Activated T-helper 9 cell treated with anti-CD3 and anti-CD28 coated beads, Interleukin-2, amount 50 U/mL, for 16 hours (primary cell): Measurements from ENCODE around the gene CD84.
"Not testable (repeated sequence)": the region's sequence is repeated elsewhere in the genome, so short reads cannot be mapped to it uniquely, and the experiment has no call there.

Source experiments
- DNase-seq: peaks from one replicate; pipeline ENCODE4 v3.0.0-alpha.2; 2020; ENCODE audit warnings: low read depth

Gene CD84

GRCh38 chr1:160575112-160575664, 4.1 kb downstream of the CD84 start:
- no peak for DNase-seq

- DNase-seq: no peak
These were observed 8.5 kb downstream of the CD84 start for GRCh38 chr1:160570840-160571239.

DNA sequence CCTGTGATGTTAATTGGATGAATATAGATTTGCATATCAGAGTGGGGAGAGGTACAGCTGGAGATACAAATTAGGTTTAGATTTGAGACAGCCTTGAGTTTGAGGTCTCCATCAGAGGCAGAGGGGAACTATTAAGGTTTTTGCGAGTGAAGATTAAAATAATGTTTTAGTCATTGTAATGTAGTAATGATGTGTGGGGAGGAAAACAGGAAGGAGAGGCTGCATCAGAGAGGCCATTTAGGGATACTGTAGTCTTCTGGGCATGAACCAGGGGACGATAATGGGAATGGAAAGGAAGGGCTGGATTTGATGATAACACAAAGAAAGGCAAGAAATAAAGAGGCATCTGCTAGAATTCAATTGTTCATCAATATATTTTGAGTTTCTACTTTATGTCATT, 9.5 kb downstream of the CD84 start:
- no peak for DNase-seq

GRCh38 chr1:160567858-160568682, 11.2 kb downstream of the CD84 start:
- DNase-seq: peak; percentile 42

GRCh38 chr1:160567341-160567740, 12.0 kb downstream of the CD84 start:
- no peak for DNase-seq

GRCh38 chr1:160565564-160565963, 13.7 kb downstream of the CD84 start:
- no peak for DNase-seq

DNA sequence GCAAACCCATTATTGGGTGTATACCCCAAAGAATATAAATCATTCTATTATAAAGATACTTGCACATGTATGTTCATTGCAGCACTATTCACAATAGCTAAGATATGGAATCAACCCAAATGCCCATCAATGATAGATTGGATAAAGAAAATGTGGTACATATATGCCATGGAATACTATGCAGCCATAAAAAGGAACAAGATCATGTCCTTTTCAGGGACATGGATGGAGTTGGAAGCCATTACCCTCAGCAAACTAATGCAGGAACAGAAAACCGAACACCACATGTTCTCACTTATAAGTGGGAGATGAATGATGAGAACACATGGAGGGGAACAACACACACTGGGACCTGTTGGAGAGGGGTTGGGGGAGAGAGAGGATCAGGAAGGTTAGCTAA, 16.1 kb downstream of the CD84 start:
- DNase-seq: not testable (repeated sequence)

DNA sequence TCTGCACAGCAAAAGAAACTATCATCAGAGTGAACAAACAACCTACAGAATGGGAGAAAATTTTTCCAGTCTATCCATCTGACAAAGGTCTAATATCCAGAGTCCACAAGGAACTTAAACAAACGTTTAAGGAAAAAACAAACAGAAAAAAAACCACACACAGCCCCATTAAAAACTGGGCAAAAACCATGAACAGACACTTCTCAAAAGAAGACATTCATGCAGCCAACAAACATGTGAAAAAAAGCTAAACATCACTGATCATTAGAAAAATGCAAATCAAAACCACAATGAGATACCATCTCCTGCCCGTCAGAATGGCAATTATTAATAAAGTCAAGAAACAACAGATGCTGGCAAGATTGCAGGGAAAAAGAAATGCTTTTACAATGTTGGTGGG, 16.6 kb downstream of the CD84 start:
- DNase-seq: not testable (repeated sequence)

GRCh38 chr1:160560806-160561205, 18.5 kb downstream of the CD84 start:
- DNase-seq: no peak

DNA sequence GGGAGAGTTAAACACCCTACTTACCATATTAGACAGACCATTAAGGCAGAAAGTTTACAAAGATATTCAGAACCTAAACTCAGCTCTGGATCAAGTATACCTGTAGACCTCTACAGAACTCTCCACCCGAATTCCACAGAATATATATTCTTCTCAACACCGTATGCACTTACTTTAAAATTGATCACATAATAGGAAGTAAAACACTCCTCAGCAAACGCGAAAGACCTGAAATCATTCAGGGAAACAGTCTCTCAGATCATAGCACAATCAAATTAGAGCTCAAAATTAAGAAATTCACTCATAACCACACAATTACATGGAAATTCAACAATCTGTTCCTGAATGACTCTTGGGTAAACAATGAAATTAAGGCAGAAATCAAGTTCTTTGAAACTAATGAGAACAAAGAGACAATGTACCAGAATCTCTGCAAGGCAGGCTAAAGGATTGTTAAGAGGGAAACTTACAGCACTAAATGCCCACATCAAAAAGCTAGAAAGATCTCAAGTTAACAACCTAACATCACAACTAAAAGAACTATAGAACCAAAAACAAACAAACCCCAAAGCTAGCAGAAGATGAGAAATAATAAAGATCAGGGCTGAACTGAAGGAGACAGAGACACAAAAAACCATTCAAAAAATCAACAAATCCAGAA, 19.1 kb downstream of the CD84 start:
- no peak for DNase-seq

GRCh38 chr1:160559437-160559836, 19.9 kb downstream of the CD84 start:
- not testable (repeated sequence) for DNase-seq

GRCh38 chr1:160558660-160559380, 20.5 kb downstream of the CD84 start:
- no peak for DNase-seq

DNA sequence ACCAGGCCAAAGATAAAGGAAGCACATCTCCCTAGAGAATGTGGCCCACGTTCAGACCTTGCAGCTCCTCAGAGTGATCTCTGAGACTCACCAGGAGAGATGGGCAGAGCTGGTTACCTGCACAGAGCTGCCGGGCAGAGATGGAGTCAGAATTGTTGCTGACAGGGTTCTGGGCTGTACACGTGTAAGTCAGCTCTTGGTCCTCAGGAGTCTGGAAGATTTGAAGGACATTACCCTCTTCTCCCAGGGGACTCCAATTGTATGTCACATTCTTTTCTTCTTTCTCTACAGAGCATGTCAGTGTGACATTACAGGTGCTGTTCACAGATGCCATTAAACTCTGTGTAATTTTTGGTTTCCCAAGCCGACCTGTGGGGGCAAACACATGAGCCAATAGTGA, 25.5 kb downstream of the CD84 start:
- DNase-seq: no peak

DNA sequence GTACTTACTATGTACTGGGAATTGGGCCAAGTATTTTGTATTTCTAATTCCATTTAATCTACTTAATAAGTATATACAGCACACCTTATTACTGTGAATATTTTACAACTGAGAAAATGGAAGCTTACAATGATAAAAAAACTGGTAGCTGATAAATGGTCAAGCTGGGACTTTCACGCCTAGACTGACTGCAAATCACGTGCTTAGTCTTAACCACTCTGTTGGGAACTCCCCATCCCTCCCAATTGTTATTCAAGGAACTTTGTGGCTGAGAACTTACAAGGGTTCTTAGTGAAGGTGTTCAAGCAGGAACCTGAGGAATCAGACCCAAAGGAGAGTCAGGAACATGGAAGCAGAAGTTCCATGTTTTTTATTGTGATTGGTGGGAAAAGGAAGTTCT, 26.9 kb downstream of the CD84 start:
- DNase-seq: no peak

DNA sequence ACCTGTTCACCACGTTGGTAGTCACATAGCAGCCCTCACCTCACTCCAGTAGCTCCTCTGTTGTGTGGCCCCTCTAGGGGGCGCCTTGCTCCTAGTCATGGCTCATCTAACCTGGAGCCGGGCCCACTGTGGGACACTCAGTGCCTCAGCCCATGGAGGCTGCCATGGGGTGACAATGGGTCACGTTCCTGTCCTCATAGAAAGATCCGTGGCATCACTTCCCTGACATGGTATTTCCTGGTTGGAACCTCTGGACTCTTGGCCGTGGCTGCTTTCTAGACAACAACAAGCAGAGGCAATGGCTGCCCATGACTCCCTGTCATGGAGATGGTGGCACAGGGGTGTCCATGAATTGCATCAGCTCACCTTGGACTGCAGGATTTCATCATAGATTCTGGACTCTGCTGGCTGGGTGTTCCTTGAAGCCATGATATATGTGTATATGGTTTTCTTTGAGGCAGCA, 28.7 kb downstream of the CD84 start:
- peak; percentile 33 for DNase-seq

DNA sequence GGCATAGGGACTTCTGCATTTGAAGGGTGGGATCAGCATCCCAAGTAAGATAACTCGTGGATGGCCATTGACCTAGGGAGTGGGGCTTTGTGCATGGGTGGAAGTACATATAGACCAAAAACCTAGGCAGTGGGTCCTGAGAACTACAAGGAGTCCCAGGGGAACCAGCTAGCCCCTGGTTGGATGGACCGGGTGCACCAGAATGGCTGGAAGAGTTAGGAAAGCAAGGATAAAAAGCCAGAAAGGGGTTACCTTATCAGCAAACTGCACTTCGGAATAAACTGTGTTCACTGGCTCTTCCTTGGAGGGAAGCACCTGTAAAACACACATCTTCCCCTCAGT, 29.7 kb downstream of the CD84 start:
- DNase-seq: no peak

- no peak for DNase-seq
These were observed 30.2 kb downstream of the CD84 start for GRCh38 chr1:160548960-160549664.

DNA sequence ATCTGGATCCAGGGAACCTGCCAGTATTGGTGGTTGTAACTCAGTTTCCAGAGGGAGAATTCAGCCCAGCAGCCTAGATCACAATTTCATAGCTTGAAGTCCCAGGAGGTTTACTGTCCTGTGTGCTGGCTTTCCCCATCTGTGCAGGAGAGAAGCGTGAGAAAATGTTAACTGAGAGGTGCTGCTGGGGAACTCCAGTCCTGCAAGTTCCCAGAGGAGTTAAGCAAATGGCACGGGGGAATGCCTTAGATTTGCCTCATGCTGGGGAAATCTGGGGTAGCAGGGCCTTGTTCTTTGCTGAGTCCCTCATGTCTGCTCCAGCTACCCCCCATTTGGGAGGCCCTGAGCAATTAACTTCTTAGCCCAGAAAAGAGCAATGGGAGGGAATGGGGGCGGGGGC, 31.1 kb downstream of the CD84 start:
- DNase-seq: no peak

DNA sequence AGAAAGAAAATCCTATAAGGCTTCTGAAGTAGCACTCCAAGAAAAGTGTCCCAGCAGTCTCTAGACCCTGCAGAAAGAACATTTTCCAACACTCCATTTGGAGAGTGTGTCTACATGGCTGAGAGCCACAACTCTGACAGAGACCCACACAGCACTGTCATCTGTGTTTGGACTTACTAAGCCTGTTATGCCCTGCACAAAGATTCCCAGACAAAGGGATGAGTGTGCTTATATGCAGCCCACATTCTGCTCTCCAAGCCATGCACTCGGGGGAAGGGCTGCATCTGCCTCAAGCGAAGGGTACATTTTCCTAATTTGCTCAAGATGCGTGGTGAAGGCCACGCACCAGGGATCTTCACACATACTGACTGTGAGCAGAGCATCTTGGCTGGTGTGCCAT, 31.9 kb downstream of the CD84 start:
- no peak for DNase-seq

DNA sequence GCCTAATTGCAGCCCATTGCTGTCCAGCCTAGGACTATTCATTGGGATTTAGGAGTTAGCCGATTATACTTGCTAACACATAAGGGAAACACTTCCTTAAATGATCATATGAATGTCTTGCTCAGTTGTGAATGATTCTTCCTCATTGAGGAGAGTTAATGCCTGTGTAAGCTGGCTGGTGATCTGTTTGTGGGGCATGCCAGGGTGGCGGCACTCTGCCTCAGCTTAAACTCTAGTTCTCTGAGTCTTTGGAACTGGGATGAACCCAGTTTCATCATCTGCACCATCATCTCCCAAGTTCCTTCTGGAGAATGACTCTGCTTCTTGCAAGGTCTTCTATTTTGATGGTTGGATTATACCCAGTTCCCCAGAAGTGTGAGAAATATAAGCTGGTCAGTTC, 32.4 kb downstream of the CD84 start:
- no peak for DNase-seq

DNA sequence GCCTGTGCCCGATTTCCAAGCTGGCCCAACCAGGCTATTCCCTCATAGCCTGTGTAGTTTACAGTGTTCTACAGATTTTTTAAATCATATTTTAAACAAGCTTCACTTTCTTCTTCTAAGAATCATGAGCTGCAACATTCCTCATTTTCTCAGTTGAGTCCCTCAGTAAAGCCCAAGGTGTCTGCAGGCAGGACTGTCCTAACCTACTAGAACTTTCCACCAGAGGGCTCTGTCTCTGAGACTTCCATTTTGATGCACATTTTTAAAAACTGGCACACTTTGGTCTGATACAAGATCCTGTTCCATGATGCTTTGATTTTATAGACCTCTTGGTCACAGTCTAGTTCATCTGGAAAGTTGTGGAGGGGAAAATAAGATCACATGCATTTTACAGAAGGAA, 34.6 kb downstream of the CD84 start:
- no peak for DNase-seq

DNA sequence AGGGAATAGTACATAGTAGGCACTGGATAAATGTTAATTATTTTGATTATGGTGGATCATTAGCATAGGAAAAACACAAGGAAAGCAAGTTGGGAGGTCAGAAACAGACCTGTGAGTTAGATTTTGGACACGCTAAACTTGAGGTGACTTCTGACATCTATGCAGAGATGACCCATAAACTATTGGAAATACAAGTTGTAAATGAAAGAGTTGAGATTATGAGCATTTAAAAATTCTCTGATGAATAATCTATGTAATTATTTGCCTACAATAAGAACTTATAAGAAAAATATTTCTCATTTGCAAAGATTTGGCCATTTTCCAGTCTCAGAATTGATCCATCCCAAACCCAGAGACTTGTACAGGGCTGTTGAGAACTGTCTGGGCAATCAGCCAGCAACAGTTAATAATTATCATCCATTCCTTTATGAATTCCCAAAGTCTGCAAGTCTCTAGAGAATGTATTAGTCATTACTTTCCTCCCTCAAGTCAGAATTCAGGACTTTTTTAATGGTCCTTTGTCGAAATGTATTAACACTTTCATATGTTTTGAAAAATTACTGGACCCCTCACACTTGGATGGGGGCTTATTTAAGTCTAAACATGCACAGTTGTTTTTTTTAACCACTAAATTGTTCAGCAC, 36.9 kb downstream of the CD84 start:
- DNase-seq: no peak
